Measurements from ENCODE around the gene NAT9.

Gene NAT9

GRCh38 chr17:74730491-74731346, 45.4 kb downstream of the NAT9 start:
- Histone ChIP-seq H3K4me1 (ENCODE audit: control insufficient read depth in 1 of 2, insufficient read depth in 2 of 2, low read length in 2 of 2) (no peaks in the 10 kb centered on the region), H3K4ac (ENCODE audit: low read depth, low read length) (no peak overlapping the region), H3K4me2 (ENCODE audit: low read length) (no peak overlapping the region), H2BK120ac (ENCODE audit: insufficient read depth, low read length, poor library complexity) (no peak overlapping the region), H3K79me2 (ENCODE audit: control insufficient read depth, insufficient read depth, low read length, poor library complexity) (no peaks in the 10 kb centered on the region), H4K91ac (ENCODE audit: low read depth, low read length) (no peak overlapping the region), H3K23ac (ENCODE audit: low read length) (no peak overlapping the region), H3K4me3 (ENCODE audit: low read depth, low read length) (no peak overlapping the region), H3K18ac (ENCODE audit: low read length) (no peak overlapping the region), H3K36me3 (ENCODE audit: control insufficient read depth in 1 of 2, insufficient read depth in 2 of 2, low read length in 2 of 2) (no peaks in the 10 kb centered on the region), H3K27ac (ENCODE audit: low read depth, low read length) (no peak overlapping the region), H3K14ac (ENCODE audit: low read length) (no peak overlapping the region), H3K9ac (ENCODE audit: low read length) (no peak overlapping the region), H2BK5ac (ENCODE audit: low read depth, low read length, poor library complexity) (no peak overlapping the region), H3K79me1 (ENCODE audit: low read length) (no peaks in the 10 kb centered on the region), H4K12ac (ENCODE audit: low read depth, low read length) (no peak overlapping the region), H4K8ac (ENCODE audit: low read depth, low read length) (no peak overlapping the region), H2AFZ (ENCODE audit: insufficient read depth, low read length, poor library complexity) (no peak overlapping the region), H2BK12ac (ENCODE audit: low read length) (no peak overlapping the region), H3K9me3 (ENCODE audit: insufficient read depth, low read depth, low read length) (peaks cover 7% of the 10 kb centered on the region), H2AK5ac (ENCODE audit: low read length) (no peak overlapping the region), H3K27me3 (ENCODE audit: insufficient read depth, low read length) (peaks cover 3% of the 10 kb centered on the region)
- DNase-seq = no peak
- WGBS (ENCODE audit: extremely low coverage, insufficient coverage, insufficient read length) = no CpG with 5 or more reads among the region's 16 CpGs

GRCh38 chr17:74729866-74730265, 46.3 kb downstream of the NAT9 start:
- Histone ChIP-seq H2AK5ac (ENCODE audit: low read length) (no peak overlapping the region), H3K36me3 (ENCODE audit: control insufficient read depth in 1 of 2, insufficient read depth in 2 of 2, low read length in 2 of 2) (no peaks in the 10 kb centered on the region), H3K14ac (ENCODE audit: low read length) (no peak overlapping the region), H2BK12ac (ENCODE audit: low read length) (no peak overlapping the region), H3K4me3 (ENCODE audit: low read depth, low read length) (no peak overlapping the region), H4K91ac (ENCODE audit: low read depth, low read length) (no peak overlapping the region), H3K9ac (ENCODE audit: low read length) (no peak overlapping the region), H2BK120ac (ENCODE audit: insufficient read depth, low read length, poor library complexity) (no peak overlapping the region), H3K79me2 (ENCODE audit: control insufficient read depth, insufficient read depth, low read length, poor library complexity) (no peaks in the 10 kb centered on the region), H2BK5ac (ENCODE audit: low read depth, low read length, poor library complexity) (no peak overlapping the region), H3K79me1 (ENCODE audit: low read length) (no peaks in the 10 kb centered on the region), H4K8ac (ENCODE audit: low read depth, low read length) (no peak overlapping the region), H3K4me2 (ENCODE audit: low read length) (no peak overlapping the region), H3K27ac (ENCODE audit: low read depth, low read length) (no peak overlapping the region), H3K4ac (ENCODE audit: low read depth, low read length) (no peak overlapping the region), H3K4me1 (ENCODE audit: control insufficient read depth in 1 of 2, insufficient read depth in 2 of 2, low read length in 2 of 2) (no peaks in the 10 kb centered on the region), H4K12ac (ENCODE audit: low read depth, low read length) (no peak overlapping the region), H2AFZ (ENCODE audit: insufficient read depth, low read length, poor library complexity) (no peak overlapping the region), H3K18ac (ENCODE audit: low read length) (no peak overlapping the region), H3K23ac (ENCODE audit: low read length) (no peak overlapping the region), H3K27me3 (ENCODE audit: insufficient read depth, low read length) (no peaks in the 10 kb centered on the region), H3K9me3 (ENCODE audit: insufficient read depth, low read depth, low read length) (peaks cover 7% of the 10 kb centered on the region)
- no peak for DNase-seq
- WGBS (ENCODE audit: extremely low coverage, insufficient coverage, insufficient read length) = no CpG with 5 or more reads among the region's 15 CpGs

GRCh38 chr17:74729368-74729767, 46.8 kb downstream of the NAT9 start:
- Histone ChIP-seq H2AK5ac (ENCODE audit: low read length) (no peak overlapping the region), H3K79me1 (ENCODE audit: low read length) (no peaks in the 10 kb centered on the region), H2AFZ (ENCODE audit: insufficient read depth, low read length, poor library complexity) (no peak overlapping the region), H3K9ac (ENCODE audit: low read length) (no peak overlapping the region), H4K91ac (ENCODE audit: low read depth, low read length) (no peak overlapping the region), H4K8ac (ENCODE audit: low read depth, low read length) (no peak overlapping the region), H3K36me3 (ENCODE audit: control insufficient read depth in 1 of 2, insufficient read depth in 2 of 2, low read length in 2 of 2) (no peaks in the 10 kb centered on the region), H4K12ac (ENCODE audit: low read depth, low read length) (no peak overlapping the region), H3K27ac (ENCODE audit: low read depth, low read length) (no peak overlapping the region), H3K9me3 (ENCODE audit: insufficient read depth, low read depth, low read length) (peaks cover 7% of the 10 kb centered on the region), H2BK12ac (ENCODE audit: low read length) (no peak overlapping the region), H2BK5ac (ENCODE audit: low read depth, low read length, poor library complexity) (no peak overlapping the region), H2BK120ac (ENCODE audit: insufficient read depth, low read length, poor library complexity) (no peak overlapping the region), H3K4me1 (ENCODE audit: control insufficient read depth in 1 of 2, insufficient read depth in 2 of 2, low read length in 2 of 2) (no peaks in the 10 kb centered on the region), H3K14ac (ENCODE audit: low read length) (no peak overlapping the region), H3K79me2 (ENCODE audit: control insufficient read depth, insufficient read depth, low read length, poor library complexity) (no peaks in the 10 kb centered on the region), H3K4me2 (ENCODE audit: low read length) (no peak overlapping the region), H3K4me3 (ENCODE audit: low read depth, low read length) (no peak overlapping the region), H3K27me3 (ENCODE audit: insufficient read depth, low read length) (no peaks in the 10 kb centered on the region), H3K4ac (ENCODE audit: low read depth, low read length) (no peak overlapping the region), H3K23ac (ENCODE audit: low read length) (no peak overlapping the region), H3K18ac (ENCODE audit: low read length) (no peak overlapping the region)
- WGBS (ENCODE audit: extremely low coverage, insufficient coverage, insufficient read length) = no CpG with 5 or more reads among the region's 5 CpGs
- no peak for DNase-seq

- H3K9ac ChIP-seq (ENCODE audit: low read length) = no peak overlapping the region
- H3K79me1 ChIP-seq (ENCODE audit: low read length) = no peaks in the 10 kb centered on the region
- no peaks in the 10 kb centered on the region for H3K36me3 ChIP-seq (ENCODE audit: control insufficient read depth in 1 of 2, insufficient read depth in 2 of 2, low read length in 2 of 2)
- no peak overlapping the region for H2BK5ac ChIP-seq (ENCODE audit: low read depth, low read length, poor library complexity)
- no peak overlapping the region for H2AFZ ChIP-seq (ENCODE audit: insufficient read depth, low read length, poor library complexity)
- H3K79me2 ChIP-seq (ENCODE audit: control insufficient read depth, insufficient read depth, low read length, poor library complexity) = no peaks in the 10 kb centered on the region
- no peak overlapping the region for H2BK12ac ChIP-seq (ENCODE audit: low read length)
- peaks cover 7% of the 10 kb centered on the region for H3K9me3 ChIP-seq (ENCODE audit: insufficient read depth, low read depth, low read length)
- H4K12ac ChIP-seq (ENCODE audit: low read depth, low read length) = no peak overlapping the region
- no peak overlapping the region for H4K8ac ChIP-seq (ENCODE audit: low read depth, low read length)
- H3K23ac ChIP-seq (ENCODE audit: low read length) = no peak overlapping the region
- H3K4ac ChIP-seq (ENCODE audit: low read depth, low read length) = no peak overlapping the region
- no peak overlapping the region for H2BK120ac ChIP-seq (ENCODE audit: insufficient read depth, low read length, poor library complexity)
- H4K91ac ChIP-seq (ENCODE audit: low read depth, low read length) = no peak overlapping the region
- H3K18ac ChIP-seq (ENCODE audit: low read length) = no peak overlapping the region
- H3K14ac ChIP-seq (ENCODE audit: low read length) = no peak overlapping the region
- H3K4me2 ChIP-seq (ENCODE audit: low read length) = no peak overlapping the region
- no peak overlapping the region for H3K4me3 ChIP-seq (ENCODE audit: low read depth, low read length)
- no peak for DNase-seq
- no peaks in the 10 kb centered on the region for H3K27me3 ChIP-seq (ENCODE audit: insufficient read depth, low read length)
- H3K4me1 ChIP-seq (ENCODE audit: control insufficient read depth in 1 of 2, insufficient read depth in 2 of 2, low read length in 2 of 2) = no peaks in the 10 kb centered on the region
- WGBS (ENCODE audit: extremely low coverage, insufficient coverage, insufficient read length) = no CpG with 5 or more reads among the region's 3 CpGs
- H3K27ac ChIP-seq (ENCODE audit: low read depth, low read length) = no peak overlapping the region
- H2AK5ac ChIP-seq (ENCODE audit: low read length) = no peak overlapping the region
These were observed 47.5 kb downstream of the NAT9 start for GRCh38 chr17:74728702-74729075.

Data from trophoblast cell (in vitro differentiated cells and primary cell).